ENCODE results near the gene PGLYRP4. TPM values are rescaled to one million over a fixed set of nuclear protein-coding genes. Genes with fewer than 3 reads are reported as not detected.

Gene PGLYRP4
- total RNA-seq: not detected in 2 replicates

GRCh38 chr1:153348511-153349362 is at the start of gene PGLYRP4:
Gene PGLYRP4 (minus strand): TSS chr1:153348841. CDS start chr1:153347932, 909 bp downstream.

GRCh38 chr1:153390938-153391710 is 42.5 kb upstream of the PGLYRP4 start, which contains the start of gene S100A8:
Gene S100A8 (minus strand): TSS chr1:153391073. CDS start chr1:153390535, 538 bp downstream.

GRCh38 chr1:153375511-153375910 is 26.9 kb upstream of the PGLYRP4 start, which contains the start of gene S100A12:
Gene S100A12 (minus strand): TSS chr1:153375621. CDS start chr1:153374592, 1,029 bp downstream.

GRCh38 chr1:153357853-153358690 is 9.4 kb upstream of the PGLYRP4 start, which contains the start of gene S100A9:
Gene S100A9 (plus strand): TSS chr1:153357854. CDS start chr1:153358284, 430 bp downstream.

GRCh38 chr1:153312570-153313186 is 36.0 kb downstream of the PGLYRP4 start, which contains the start of gene PGLYRP3:
Gene PGLYRP3 (minus strand): TSS chr1:153312952. CDS start chr1:153310665, 2,287 bp downstream.

Small RNA genes lying within 50 kb of the gene (small RNA-seq; reads per million reads assigned to genes)
- gene RNU6-160P (not detected), gene S100A15A (not detected)

Other genes with a start within 250 kb of the PGLYRP4 start
- not detected in 2 replicates for gene SPRR2F, start 235.3 kb downstream of the PGLYRP4 start, total RNA-seq
- not detected in 2 replicates for gene SPRR2G, start 198.0 kb downstream of the PGLYRP4 start, total RNA-seq
- gene LELP1, start 145.4 kb downstream of the PGLYRP4 start, total RNA-seq: not detected in 2 replicates
- not detected in 2 replicates for gene PRR9, start 131.3 kb downstream of the PGLYRP4 start, total RNA-seq
- not detected in 2 replicates for gene LORICRIN, start 89.2 kb downstream of the PGLYRP4 start, total RNA-seq
- gene PGLYRP3, start 35.9 kb downstream of the PGLYRP4 start, total RNA-seq: not detected in 2 replicates
- not detected in 2 replicates for gene S100A9, start 9.0 kb upstream of the PGLYRP4 start, total RNA-seq
- gene S100A12, start 26.8 kb upstream of the PGLYRP4 start, total RNA-seq: not detected in 2 replicates
- gene S100A8, start 42.2 kb upstream of the PGLYRP4 start, total RNA-seq: not detected in 2 replicates
- gene S100A7A, start 67.7 kb upstream of the PGLYRP4 start, total RNA-seq: not detected in 2 replicates
- not detected in 2 replicates for gene S100A7, start 111.8 kb upstream of the PGLYRP4 start, total RNA-seq
- gene S100A6, start 187.2 kb upstream of the PGLYRP4 start, total RNA-seq: 557 and 593 TPM in 2 replicates
- not detected in 2 replicates for gene S100A5, start 192.1 kb upstream of the PGLYRP4 start, total RNA-seq
- gene S100A4, start 197.0 kb upstream of the PGLYRP4 start, total RNA-seq: 1.2 and 2.1 TPM in 2 replicates
- gene S100A3, start 200.4 kb upstream of the PGLYRP4 start, total RNA-seq: 0.53 and 0.79 TPM in 2 replicates
- gene S100A2, start 217.0 kb upstream of the PGLYRP4 start, total RNA-seq: 2.4 and 3.1 TPM in 2 replicates